Effector memory CD4-positive, alpha-beta T cell (primary cell): ENCODE data around the gene SMARCD3.

Source experiments
- DNase-seq, 3 donors: peaks; one replicate each; pipeline ENCODE4 v3.0.0-alpha.2; 2020
- H3K27ac ChIP-seq: 2 replicates; pipeline ENCODE4 v1.7.0; 2013; ENCODE audit warnings: mild to moderate bottlenecking, low read length, moderate library complexity; ENCODE audit not compliant: insufficient read depth, poor library complexity, severe bottlenecking
- H3K27me3 ChIP-seq: replicated peaks from 2 replicates; pipeline ENCODE4 v1.7.0; 2013; ENCODE audit warnings: mild to moderate bottlenecking, low read length; ENCODE audit not compliant: insufficient read depth, control insufficient read depth, poor library complexity, severe bottlenecking
- H3K36me3 ChIP-seq: 2 replicates; pipeline ENCODE4 v1.7.0; 2013; ENCODE audit warnings: mild to moderate bottlenecking, low read length, moderate library complexity; ENCODE audit not compliant: control insufficient read depth, insufficient read depth
- H3K4me1 ChIP-seq: 2 replicates; pipeline ENCODE4 v1.7.0; 2013; ENCODE audit warnings: low read length, mild to moderate bottlenecking; ENCODE audit not compliant: control insufficient read depth, insufficient read depth, poor library complexity, severe bottlenecking
- H3K4me3 ChIP-seq: 2 replicates; pipeline ENCODE4 v1.7.0; 2013; ENCODE audit warnings: low read length, low read depth, mild to moderate bottlenecking; ENCODE audit not compliant: insufficient read depth, poor library complexity, severe bottlenecking
- H3K9me3 ChIP-seq: 2 replicates; pipeline ENCODE4 v1.7.0; 2013; ENCODE audit warnings: mild to moderate bottlenecking, low read length, moderate library complexity; ENCODE audit not compliant: control insufficient read depth

SMARCD3 gene

GRCh38 chr7:151249732-151250072 is 1.2 kb upstream of the SMARCD3 start:
- peaks cover 33% of the 10 kb centered on the region for H3K27me3 ChIP-seq
- no peaks in the 10 kb centered on the region for H3K9me3 ChIP-seq
- H3K27ac ChIP-seq = no peak overlapping the region
- no peak overlapping the region for H3K4me3 ChIP-seq
- no peak for DNase-seq
- peaks cover 29% of the 10 kb centered on the region for H3K4me1 ChIP-seq
- H3K36me3 ChIP-seq = no peaks in the 10 kb centered on the region

GRCh38 chr7:151249034-151249731 is 689 bp upstream of the SMARCD3 start:
- H3K4me3 ChIP-seq = peak overlapping the region; percentile 38
- H3K27ac ChIP-seq = no peak overlapping the region
- DNase-seq = no peak
- no peaks in the 10 kb centered on the region for H3K9me3 ChIP-seq
- H3K27me3 ChIP-seq = peaks cover 36% of the 10 kb centered on the region
- H3K4me1 ChIP-seq = peaks cover 34% of the 10 kb centered on the region
- no peaks in the 10 kb centered on the region for H3K36me3 ChIP-seq

DNA sequence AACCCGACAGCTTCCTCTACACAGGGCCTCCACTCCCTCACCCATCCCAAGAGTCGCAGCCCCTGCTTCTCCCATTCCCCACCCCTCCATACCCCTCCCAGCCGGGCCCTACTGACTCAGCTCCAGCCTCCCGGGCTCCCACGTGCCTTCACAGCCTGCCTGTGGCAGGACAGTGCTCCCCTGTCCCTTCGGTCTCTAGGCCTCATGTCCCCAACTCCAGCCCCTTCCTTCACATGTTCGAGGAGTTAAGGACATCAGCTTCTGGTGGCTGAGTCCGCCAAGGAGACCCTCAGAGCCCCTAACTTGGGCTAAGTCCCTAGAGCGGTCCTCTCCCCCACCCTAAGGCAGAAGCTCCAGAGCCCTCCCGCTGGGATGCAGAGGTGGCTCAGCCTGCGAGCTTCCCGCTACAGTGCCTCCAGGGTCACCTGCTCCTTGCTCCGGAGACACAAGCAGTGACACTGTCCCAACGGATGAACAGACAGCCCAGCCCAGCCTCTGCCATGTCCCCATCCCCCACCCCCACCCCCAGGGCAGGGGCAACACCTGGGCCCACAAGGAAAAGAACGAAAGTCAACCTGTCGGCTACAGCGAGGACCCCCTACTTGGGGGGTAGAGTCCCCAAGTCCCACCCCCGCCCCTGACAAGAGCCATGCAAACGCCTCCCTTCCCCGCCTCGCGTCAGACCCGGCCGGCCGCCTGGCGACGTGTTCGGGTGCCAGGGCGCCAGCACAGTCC is 716 bp downstream of the SMARCD3 start:
- H3K9me3 ChIP-seq = no peaks in the 10 kb centered on the region
- H3K27ac ChIP-seq = no peak overlapping the region
- peak overlapping the region; percentile 47 for H3K4me3 ChIP-seq
- no peaks in the 10 kb centered on the region for H3K36me3 ChIP-seq
- DNase-seq = no peak
- peaks cover 34% of the 10 kb centered on the region for H3K27me3 ChIP-seq
- peaks cover 46% of the 10 kb centered on the region for H3K4me1 ChIP-seq

DNA sequence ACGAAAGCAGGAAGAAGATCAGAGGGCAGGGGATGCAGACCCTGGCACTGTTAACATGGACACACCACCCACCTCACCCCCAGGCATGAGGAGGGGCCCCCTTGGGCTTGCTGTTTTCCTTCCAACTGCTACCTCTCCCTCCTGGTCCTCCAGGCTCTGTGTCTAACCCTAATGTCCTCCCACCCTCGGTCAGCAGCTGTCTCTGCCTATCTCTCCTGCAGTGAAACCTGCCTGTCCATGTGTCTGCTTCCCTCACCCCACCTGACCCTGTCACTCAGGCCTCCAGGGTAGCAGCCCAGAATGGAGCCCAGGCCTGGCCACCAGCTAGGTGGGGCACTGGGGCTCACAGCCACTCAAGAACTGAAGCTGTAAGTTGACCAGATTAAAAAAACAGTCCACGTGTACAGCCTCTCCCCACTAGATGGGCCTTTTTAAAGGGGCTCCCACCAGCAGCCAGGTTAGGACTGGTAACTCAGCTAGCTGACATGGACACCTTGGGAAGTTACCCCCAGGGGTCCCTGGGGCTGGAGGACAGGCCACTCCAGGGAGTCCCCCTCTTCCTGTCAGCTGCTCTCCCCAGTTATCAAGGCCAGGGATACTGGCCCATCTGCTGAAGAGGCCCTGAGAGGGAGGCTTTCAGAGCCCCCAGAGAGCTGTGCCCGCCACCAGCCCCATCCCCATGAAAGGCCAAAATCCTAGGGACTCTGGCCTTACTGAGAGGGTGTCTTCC is 1.5 kb downstream of the SMARCD3 start:
- Histone ChIP-seq H3K27me3 (peaks cover 29% of the 10 kb centered on the region), H3K4me3 (no peak overlapping the region), H3K27ac (no peak overlapping the region), H3K36me3 (no peaks in the 10 kb centered on the region), H3K4me1 (peaks cover 46% of the 10 kb centered on the region), H3K9me3 (no peaks in the 10 kb centered on the region)
- DNase-seq = no peak

- no peaks in the 10 kb centered on the region for H3K36me3 ChIP-seq
- no peak overlapping the region for H3K4me3 ChIP-seq
- no peak for DNase-seq
- H3K27me3 ChIP-seq = peaks cover 29% of the 10 kb centered on the region
- H3K9me3 ChIP-seq = no peaks in the 10 kb centered on the region
- peaks cover 42% of the 10 kb centered on the region for H3K4me1 ChIP-seq
- no peak overlapping the region for H3K27ac ChIP-seq
Measured at GRCh38 chr7:151246102-151246850, 2.2 kb downstream of the SMARCD3 start.

GRCh38 chr7:151245360-151246101 is 3.0 kb downstream of the SMARCD3 start:
- peak; percentile 46 to 58 (median 54) for DNase-seq
- H3K27me3 ChIP-seq = peaks cover 25% of the 10 kb centered on the region
- no peaks in the 10 kb centered on the region for H3K36me3 ChIP-seq
- no peaks in the 10 kb centered on the region for H3K9me3 ChIP-seq
- H3K27ac ChIP-seq = no peak overlapping the region
- H3K4me1 ChIP-seq = peaks cover 41% of the 10 kb centered on the region
- peak overlapping the region; percentile 28 for H3K4me3 ChIP-seq

GRCh38 chr7:151244841-151245346 is 3.6 kb downstream of the SMARCD3 start:
- peaks cover 25% of the 10 kb centered on the region for H3K27me3 ChIP-seq
- H3K4me1 ChIP-seq = peaks cover 41% of the 10 kb centered on the region
- no peaks in the 10 kb centered on the region for H3K36me3 ChIP-seq
- no peak for DNase-seq
- no peak overlapping the region for H3K27ac ChIP-seq
- H3K4me3 ChIP-seq = peak overlapping the region; percentile 28
- no peaks in the 10 kb centered on the region for H3K9me3 ChIP-seq

- Histone ChIP-seq H3K4me3 (peak overlapping the region; percentile 28), H3K36me3 (peaks cover under 1% of the 10 kb centered on the region), H3K27ac (no peak overlapping the region), H3K4me1 (peaks cover 40% of the 10 kb centered on the region), H3K27me3 (peaks cover 25% of the 10 kb centered on the region), H3K9me3 (no peaks in the 10 kb centered on the region)
- DNase-seq = peak; percentile 26 to 41 (median 37)
Measured at GRCh38 chr7:151244196-151244840, 4.2 kb downstream of the SMARCD3 start.
